GOT3 (cell line): ENCODE data around the gene ITGA11.

Experiments used
- DNase-seq: peaks from one replicate; lab custom pipeline; 2025; ENCODE audit warnings: mixed read lengths; lab: John Stamatoyannopoulos, UW

Gene ITGA11

GRCh38 chr15:68328964-68329363 is 103.0 kb downstream of the ITGA11 start:
- DNase-seq, result no peak

- no peak for DNase-seq
Observed at GRCh38 chr15:68328443-68328842, 103.5 kb downstream of the ITGA11 start.

GRCh38 chr15:68326711-68327354 is 105.1 kb downstream of the ITGA11 start:
- DNase-seq, result no peak

- DNase-seq, result no peak
Observed at GRCh38 chr15:68325726-68326125, 106.2 kb downstream of the ITGA11 start.

GRCh38 chr15:68322796-68323195 is 109.2 kb downstream of the ITGA11 start:
- no peak for DNase-seq

GRCh38 chr15:68321229-68321628 is 110.7 kb downstream of the ITGA11 start:
- no peak for DNase-seq

GRCh38 chr15:68319997-68320396 is 112.0 kb downstream of the ITGA11 start:
- no peak for DNase-seq

GRCh38 chr15:68318931-68319909 is 112.7 kb downstream of the ITGA11 start:
- no peak for DNase-seq

- no peak for DNase-seq
Observed at GRCh38 chr15:68318008-68318835, 113.7 kb downstream of the ITGA11 start.

GRCh38 chr15:68317281-68318007 is 114.5 kb downstream of the ITGA11 start:
- DNase-seq, result no peak

GRCh38 chr15:68316061-68316804 is 115.7 kb downstream of the ITGA11 start:
- no peak for DNase-seq

- DNase-seq, result no peak
Observed at GRCh38 chr15:68315495-68316031, 116.4 kb downstream of the ITGA11 start.

- DNase-seq, result no peak
Observed at GRCh38 chr15:68315035-68315434, 116.9 kb downstream of the ITGA11 start.

- no peak for DNase-seq
Observed at GRCh38 chr15:68314563-68314962, 117.4 kb downstream of the ITGA11 start.

GRCh38 chr15:68313501-68314410 is 118.2 kb downstream of the ITGA11 start:
- no peak for DNase-seq

GRCh38 chr15:68312701-68313204 is 119.2 kb downstream of the ITGA11 start:
- DNase-seq, result no peak

- DNase-seq, result no peak
Observed at GRCh38 chr15:68311859-68312557, 120.0 kb downstream of the ITGA11 start.

- no peak for DNase-seq
Observed at GRCh38 chr15:68311464-68311835, 120.5 kb downstream of the ITGA11 start.
